ENCODE data around the gene TBX21.

Gene TBX21, protein sequence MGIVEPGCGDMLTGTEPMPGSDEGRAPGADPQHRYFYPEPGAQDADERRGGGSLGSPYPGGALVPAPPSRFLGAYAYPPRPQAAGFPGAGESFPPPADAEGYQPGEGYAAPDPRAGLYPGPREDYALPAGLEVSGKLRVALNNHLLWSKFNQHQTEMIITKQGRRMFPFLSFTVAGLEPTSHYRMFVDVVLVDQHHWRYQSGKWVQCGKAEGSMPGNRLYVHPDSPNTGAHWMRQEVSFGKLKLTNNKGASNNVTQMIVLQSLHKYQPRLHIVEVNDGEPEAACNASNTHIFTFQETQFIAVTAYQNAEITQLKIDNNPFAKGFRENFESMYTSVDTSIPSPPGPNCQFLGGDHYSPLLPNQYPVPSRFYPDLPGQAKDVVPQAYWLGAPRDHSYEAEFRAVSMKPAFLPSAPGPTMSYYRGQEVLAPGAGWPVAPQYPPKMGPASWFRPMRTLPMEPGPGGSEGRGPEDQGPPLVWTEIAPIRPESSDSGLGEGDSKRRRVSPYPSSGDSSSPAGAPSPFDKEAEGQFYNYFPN

DNA sequence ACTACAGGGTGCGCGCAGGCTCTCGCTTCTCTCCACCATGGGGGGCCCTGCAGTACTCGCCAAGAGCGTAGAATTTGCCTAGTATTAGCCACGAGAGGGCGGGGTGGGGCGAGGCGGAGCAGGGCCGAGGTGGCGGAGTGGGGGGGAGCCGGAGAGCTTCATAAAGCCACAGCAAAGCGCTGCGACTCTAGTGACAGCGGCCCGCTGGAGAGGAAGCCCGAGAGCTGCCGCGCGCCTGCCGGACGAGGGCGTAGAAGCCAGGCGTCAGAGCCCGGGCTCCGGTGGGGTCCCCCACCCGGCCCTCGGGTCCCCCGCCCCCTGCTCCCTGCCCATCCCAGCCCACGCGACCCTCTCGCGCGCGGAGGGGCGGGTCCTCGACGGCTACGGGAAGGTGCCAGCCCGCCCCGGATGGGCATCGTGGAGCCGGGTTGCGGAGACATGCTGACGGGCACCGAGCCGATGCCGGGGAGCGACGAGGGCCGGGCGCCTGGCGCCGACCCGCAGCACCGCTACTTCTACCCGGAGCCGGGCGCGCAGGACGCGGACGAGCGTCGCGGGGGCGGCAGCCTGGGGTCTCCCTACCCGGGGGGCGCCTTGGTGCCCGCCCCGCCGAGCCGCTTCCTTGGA is at the start of gene TBX21:
Gene TBX21 (plus strand): TSS at position 190 of the 627 bp plus-strand sequence. CDS start 219 bp downstream, at position 409.
- DNase-seq = peak; percentile 95

DNA sequence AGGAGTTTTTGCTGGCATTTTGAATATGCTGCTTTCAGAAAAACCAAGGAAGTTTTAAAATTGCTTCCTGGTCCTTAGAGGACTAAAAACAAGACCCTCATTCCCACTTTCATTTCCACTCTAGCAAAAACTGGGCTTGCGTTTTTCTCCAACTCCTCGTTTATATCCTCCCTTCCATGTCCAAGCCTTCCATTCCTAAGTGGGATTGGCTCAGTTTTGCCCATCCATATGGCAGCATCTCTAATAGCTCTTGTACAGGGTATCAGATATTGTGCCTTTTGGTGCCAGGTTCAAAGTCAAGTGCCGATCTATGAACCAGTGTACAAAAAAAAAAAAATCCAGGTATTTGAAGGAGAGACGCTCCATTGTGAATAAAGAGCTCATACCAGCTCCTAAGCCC is 49.0 kb upstream of the TBX21 start:
- DNase-seq = no peak

DNA sequence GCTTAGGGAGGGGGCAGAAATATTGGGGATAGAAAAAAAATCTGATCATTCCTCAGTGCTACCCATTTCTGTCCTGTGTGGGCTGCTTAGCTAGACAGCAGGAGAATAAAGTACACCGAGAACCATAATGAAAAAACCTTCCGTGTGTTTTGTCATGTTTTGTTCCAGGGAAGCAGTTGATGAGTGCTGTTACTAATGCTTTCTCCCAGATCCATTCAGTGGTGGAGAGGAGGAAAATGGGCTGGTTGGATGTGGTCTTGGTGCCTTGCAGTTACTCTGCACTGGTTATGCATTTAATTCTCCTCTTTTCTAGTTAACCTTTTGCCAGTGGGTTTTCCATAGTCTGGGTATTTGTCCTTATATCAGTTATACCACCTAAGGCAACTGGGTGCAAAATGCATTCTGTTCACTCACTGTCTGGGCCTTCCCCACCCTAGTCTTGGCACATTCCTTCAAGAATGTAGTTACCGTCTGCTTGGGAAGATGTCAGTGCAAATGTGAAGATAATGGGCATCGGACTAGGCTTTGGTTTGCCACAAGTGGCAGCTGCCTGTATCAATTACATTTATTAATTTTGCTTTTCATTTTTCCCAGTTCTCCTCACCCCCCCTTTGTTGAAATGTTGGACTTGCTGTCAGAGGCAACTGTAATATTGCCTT is 48.4 kb upstream of the TBX21 start:
- no peak for DNase-seq

DNA sequence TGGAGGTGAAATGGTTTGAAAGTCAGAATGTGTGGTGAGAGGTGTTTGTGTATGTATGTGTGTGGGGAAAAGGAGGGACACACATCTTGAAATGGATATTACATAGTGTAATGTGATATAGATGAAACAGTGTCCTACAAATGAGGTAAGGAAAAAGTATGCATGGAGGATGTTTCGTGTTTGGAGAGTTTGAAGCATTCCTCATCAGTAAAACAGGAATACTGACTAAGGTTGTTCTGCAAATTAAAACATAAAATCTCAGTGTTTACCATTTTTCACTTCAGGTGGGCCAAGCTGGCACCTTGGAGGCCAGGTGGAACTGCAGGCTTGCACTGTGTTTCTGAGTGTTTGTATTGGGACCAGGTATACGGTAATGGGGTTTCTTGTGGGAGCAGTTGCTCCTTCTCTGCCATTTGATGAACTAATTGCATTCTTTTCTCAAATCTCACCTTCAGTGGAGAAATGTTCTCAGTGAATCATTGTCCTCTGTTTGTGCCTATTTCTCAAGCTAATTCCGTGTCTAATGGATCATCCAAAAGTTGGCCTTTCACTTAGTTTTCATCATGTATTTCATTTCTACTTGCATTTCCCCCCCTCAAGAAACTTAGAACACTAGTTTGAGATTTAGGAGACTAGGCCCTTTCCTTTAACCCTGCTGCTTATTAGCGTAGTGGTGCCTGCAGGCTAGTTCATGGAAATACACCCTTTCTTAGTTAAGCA is 47.3 kb upstream of the TBX21 start:
- no peak for DNase-seq

DNA sequence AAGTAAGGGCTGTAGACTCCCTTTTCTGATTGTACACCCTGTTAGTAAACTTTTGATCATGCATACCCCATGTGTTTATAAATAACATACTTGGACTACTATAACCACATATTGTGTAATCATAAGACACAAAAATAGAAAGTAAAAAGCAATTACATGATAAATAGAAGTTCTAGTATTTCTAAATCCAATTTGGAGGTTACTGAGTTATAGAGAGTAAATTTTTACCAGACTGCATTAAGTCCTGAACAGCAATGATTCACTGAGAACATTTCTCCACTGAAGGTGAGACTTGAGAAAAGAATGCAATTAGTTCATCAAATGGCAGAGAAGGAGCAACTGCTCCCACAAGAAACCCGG is 46.8 kb upstream of the TBX21 start:
- no peak for DNase-seq

DNA sequence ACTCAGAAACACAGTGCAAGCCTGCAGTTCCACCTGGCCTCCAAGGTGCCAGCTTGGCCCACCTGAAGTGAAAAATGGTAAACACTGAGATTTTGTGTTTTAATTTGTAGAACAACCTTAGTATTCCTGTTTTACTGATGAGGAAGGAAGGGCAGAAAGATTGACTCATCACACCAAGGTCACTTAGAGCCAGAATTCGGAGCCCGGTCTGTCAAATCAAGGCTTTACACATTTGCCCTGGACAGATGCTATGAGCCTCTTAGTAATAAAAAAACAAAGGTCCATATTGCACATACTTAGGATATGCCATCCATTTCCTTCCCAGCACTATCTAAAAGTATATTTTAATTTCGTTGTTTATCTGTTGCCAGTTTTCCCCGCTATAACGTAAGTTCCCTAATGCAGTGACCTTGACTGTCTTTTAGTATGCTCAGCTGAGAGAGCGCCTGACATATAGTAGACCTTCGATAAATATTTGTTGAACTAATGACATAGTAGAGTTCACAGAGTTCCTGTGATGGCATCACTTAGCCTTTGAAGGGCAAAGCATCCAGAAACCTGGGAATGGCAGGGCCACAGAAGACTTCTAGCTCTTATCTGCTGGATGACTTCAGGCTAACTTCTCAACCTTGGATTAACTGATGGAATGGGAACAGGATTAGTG is 46.2 kb upstream of the TBX21 start:
- no peak for DNase-seq

DNA sequence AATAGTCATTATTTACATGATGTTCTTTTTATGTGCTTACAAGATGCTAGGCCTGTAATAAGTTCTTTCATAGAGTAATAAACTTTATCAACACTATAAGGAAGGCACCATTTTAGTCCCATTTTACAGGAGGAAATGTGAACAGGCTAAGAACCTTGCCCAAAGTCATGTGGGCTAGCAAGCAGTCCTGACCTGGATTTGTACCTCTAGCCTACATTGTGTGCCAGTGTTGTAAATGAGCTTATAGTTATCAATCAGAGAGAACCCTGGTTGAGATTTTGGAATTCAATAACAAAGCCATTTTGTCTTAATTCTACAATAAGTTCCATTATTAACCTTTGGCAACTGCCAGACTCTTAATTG is 45.7 kb upstream of the TBX21 start:
- no peak for DNase-seq

DNA sequence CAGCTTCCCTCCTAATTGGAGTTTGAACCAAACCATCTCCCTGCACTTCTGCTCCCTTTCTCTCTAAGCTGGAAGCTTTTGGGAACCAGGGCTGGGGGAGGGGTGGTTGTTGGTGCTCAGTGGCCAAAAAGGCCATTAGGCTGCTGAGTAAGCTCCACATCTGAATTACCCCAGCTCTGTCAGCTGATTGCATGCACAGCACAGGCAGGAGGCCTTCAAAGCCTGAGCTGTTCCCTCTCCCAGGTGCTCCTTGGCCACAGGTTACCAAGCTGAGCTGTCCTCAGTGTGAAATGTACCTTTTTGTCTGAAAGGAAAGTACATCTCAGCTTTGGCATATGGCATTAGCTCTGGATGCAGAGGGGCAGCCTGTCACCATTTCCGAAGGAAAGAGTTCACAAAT is 45.3 kb upstream of the TBX21 start:
- no peak for DNase-seq

DNA sequence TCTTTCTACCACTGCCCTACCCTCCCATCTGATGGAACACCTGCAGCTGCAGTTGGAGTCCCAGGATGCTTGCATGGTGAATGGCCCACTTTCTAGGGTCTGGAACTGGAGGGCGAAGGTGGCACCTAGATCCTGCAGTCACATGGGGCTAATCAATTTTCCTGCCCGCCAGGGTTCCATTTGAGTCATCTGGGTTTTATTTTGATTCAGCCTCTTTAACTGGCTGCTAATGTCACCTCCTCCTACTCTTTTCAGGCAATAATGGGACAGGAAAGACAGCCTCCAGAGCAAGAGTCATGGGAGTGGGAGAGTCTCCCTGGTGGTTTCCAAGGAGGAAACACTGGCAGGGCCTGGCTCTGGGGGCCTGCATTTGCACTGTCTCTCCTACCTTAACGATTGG is 42.9 kb upstream of the TBX21 start:
- DNase-seq = no peak

DNA sequence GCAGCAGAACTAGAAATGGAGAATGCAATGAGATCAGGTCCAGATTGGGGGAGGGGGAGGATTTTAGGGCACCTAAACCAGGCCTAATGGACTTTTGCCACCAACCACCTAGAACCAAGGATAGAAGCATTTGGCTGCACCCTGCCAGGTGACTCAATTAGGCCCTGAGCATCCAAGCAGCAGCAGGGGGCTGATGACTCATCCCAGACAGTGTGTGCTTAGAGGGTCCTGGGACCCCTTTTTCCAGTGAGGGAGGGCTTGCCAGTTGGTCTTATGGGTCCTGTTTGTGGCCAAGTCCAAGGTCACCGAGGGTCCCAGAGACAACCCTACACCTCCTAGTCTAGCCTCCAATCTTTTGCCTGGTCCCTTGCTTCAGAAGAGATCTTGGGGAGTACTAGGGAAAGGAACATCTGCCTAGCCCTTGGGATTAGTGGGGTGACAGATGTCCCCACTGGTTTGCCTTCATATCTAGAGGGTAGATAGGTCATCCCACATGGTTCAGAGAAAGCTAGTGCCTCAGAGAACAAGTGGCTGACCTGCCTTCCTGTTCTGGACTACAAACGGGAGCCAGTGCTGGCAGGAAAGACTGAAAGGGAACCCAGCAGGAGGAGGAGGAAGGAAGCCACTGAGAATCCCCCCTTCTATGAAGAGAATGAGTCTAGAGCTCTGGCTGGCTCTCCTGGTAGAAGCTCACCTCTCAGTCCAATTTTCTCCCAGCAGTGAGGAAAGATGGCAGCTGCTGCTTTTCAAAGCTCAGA is 40.7 kb upstream of the TBX21 start:
- no peak for DNase-seq

DNA sequence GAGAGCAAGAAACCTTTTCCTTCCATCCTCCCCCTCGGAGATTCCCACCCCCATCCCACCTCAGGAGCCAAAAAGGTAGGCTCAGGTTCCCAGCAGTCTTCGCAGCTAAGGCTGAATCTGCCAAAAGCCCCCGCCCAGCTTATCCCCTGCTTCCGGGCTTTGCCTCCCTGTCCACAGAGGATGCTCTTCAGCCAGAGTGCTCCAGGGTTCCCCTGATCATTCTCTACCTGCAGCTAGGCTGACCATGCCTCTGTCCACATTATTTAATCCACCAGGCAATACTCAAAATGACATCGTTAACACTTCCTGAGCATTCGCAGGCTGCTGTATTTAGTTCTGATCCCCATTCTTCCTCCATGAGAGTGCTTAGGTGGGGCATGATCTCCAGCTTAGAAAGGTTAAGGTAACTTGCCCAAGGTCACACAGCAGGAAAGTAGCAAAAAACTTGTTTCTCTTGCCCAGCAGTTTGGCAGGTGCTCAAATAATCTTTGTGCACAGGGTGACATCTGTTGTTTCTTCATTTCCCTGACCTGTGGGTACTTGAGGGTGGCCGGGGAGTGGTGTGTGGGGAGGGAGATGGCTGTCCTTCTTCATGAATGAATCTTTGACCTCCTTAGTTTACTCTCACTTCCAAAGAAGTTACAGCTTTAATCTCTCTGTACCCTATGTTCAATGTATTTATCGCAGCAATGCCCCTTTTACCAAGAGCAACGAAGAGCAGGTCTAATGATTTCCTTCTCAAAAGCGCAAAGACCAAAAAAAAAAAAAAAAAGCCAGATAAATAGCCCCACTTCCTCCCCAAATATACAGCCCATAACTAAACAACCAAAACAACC is 39.9 kb upstream of the TBX21 start:
- peak; percentile 58 for DNase-seq

DNA sequence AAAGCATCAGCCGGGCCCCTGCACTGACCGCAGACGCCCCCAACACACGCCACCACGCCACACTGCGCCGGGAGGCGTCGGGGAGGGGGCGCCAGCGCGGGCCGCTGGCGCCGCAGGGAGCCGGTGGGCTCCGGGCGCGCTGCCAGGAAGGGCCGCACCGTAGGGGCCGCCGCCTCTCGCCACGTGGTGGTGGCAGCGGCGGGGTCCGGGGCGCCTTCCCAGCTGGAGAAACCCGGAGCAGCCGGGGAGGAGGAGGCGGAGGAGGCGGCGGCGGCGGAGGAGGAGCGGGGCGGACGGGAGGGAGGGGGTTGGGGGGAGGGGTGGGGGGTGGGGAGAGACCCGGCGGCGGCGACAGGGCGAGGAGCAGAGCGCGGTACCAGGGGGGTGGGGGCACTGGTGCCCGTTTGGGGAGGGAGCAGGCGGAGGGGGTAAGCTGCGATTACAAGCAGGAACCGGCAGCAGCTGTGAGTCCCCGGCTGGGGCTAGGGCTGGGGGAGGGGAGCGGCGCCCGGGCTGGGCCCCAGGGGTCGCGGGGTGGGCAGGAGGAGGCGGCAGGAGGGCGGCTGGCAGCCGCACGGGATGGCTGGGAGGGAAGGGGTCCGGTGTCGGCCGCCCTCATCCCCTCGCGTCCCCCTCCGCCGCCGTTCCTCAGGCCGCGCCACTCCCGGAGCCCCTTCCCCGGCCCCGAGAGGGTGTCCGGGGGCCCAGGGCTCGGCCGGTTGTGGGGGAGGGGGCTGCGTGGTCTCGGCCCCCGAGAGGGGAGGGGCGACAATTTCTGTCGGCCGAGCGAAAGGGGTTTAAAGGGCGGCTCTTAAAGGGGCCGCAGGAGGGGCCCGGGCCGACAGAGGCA is 39.1 kb upstream of the TBX21 start, which contains the start of gene TBKBP1:
Gene TBKBP1 (plus strand): TSS at position 431 of the 850 bp plus-strand sequence. CDS start 1,952 bp downstream, outside the sequence.
- peak; percentile 84 for DNase-seq

DNA sequence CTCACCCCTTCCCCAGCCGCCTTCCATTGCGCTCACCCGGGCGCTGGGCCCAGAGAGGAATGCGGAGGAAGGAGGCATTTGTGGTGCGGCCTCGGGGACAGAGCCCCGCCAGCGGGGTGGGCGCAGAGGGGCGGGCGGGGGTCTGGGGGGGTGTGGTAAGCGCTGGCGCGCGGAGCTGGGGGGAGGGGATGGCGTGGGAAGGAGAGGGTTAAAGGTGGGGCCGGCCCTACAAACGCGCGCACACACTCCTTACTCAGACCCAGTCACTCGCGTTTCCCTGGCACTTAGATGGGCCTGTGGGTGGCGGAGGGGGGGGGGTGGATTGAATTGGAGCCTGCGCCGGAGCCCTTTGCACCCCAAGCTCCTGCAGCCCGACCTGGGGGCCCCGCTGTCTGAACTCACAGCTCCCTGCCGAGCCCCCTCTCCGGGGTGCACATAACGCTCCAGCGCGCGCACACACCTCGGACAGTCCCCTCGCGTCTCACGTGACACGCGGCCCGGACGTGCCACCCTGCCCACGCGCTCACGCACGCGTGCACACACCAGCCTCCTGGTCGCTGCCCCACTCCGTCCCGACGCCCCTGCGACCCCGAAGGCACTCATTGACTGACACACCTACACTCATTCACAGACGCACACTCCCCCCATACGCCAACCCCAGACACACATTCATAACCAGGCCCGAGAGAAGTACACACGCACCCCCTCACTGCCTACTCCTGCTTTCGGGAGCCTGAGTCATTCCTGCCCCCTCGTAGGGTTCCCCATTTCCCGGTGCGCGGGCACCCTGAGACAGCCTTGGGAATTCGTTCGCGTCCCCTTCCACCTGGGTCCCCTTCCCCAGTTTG is 38.2 kb upstream of the TBX21 start:
- DNase-seq = peak; percentile 88

DNA sequence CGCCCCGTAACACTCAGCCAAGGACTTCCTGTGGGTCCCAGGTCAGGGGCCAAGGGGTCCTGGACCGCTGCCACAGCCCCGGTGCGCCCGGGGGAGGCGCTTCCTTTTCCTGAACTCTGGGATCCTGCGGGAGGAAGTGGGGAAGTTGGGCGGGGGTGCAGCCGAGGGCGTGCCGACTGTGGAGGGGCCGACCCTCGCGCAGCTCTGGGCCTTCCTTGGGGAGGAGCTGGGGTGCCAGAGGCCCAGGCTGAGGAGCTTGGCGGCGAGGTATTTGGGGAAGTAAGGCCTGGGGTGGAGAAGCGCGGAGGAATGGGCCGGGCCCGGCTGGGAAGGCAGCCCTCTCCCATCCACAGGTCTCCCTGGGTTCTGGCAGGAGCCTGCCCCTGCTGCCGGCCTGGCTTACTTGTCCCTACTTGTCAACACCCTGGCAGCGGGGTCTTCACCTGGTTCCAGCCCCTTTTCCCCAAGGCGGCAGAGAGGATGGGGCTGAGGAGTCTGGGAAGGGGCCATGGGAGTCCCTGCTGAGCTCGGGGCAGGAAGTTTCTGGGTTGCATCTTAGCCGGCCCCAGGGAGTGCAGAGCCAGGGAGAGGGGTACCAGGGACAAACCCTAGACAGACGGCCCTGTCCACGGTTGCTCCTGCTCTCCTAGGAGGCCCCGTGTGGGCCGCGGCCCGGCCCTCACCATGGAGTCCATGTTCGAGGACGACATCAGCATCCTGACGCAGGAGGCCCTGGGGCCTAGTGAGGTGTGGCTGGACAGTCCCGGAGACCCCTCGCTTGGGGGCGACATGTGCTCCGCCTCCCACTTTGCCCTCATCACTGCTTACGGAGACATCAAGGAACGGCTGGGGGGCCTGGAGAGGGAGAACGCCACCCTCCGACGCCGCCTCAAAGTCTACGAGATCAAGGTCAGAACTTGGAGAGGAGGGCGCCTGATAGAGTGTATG is 37.3 kb upstream of the TBX21 start:
- no peak for DNase-seq

DNA sequence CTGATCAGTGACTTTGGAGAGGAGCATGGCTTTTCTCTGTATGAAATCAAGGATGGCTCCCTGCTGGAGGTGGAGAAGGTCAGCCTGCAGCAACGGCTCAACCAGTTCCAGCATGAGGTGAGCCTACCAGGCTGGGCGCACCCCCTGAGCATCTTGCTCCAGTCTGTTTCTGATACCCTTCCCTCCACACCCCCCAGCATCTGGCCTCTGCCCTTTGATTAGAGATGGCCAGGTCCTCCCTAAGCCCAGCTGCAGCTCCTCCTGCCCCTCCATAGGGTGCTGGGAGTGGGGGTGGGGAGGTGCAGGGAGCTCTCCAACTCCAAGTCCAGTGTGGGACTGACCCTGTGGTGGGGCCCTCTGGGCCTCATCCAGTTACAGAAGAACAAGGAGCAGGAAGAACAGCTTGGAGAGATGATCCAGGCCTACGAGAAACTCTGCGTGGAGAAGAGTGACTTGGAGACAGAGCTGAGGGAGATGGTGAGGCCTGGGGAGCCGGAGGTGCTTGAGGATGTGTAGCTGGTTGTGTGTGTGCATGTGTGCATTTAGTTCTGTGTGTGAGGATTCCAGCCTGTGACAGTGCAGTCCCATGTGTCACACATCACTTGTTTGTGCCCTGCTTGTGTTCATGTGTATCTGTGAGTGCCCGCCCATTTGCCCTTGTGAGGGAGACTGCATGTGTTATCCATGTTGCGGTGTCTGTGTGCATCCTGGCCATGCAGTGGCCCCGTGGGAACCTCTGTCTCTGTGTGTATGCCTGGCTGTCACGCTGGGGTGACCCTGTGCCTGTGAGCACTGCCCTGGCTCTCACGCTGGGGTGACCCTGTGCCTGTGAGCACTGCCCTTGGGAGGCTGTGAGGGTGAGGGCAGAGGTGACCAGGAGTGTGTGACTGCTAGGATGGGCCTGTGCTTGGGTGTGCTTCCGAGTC is 36.1 kb upstream of the TBX21 start:
- peak; percentile 65 for DNase-seq
